K562 (cell line): Measurements from ENCODE around the gene SMCO1. TPM values are rescaled to one million over a fixed set of nuclear protein-coding genes. Genes with fewer than 3 reads are reported as not detected.

Source experiments
- BRCA1 ChIP-seq, 2 experiments: fragments of 450-650 bp in 1 of 2; sonication (generic) in 1 of 2; formaldehyde crosslinking in 1 of 2; IDR thresholded peaks; 2 replicates each; pipeline versions ENCODE4 v1.5.0 to v1.6.1; 2017 to 2020; ENCODE audit warnings: mild to moderate bottlenecking in 1 of 2, missing genetic modification reagents in 1 of 2
- CREM ChIP-seq: IDR thresholded peaks from 2 replicates; pipeline ENCODE4 v1.6.1; 2014; ENCODE audit warnings: antibody characterized with exemption, low read depth
- IRF2 ChIP-seq: sonication (generic); formaldehyde crosslinking; IDR thresholded peaks from 2 replicates; pipeline ENCODE4 v1.8.1; 2022; ENCODE audit warnings: mild to moderate bottlenecking, missing genetic modification reagents
- MEIS2 ChIP-seq: fragments of 450-650 bp; IDR thresholded peaks from 2 replicates; pipeline ENCODE4 v1.6.1; 2014; ENCODE audit warnings: mild to moderate bottlenecking; ENCODE audit not compliant: partially characterized antibody
- NELFE ChIP-seq: IDR thresholded peaks from 2 replicates; pipeline ENCODE4 v1.6.1; 2011; ENCODE audit warnings: mild to moderate bottlenecking; ENCODE audit not compliant: insufficient read depth, insufficient read length
- RB1 ChIP-seq: fragments of 450-650 bp; IDR thresholded peaks from 2 replicates; pipeline ENCODE4 v1.6.1; 2017; ENCODE audit warnings: low read depth, mild to moderate bottlenecking
- ZNF274 ChIP-seq: IDR thresholded peaks from 2 replicates; pipeline ENCODE4 v1.6.1; 2011; ENCODE audit warnings: low read depth, mild to moderate bottlenecking, low read length, moderate library complexity, borderline replicate concordance
- ZNF76 ChIP-seq: fragments of 250-450 bp; sonication (Bioruptor Pico); IDR thresholded peaks from 2 replicates; pipeline ENCODE4 v1.4.0; 2020; ENCODE audit warnings: mild to moderate bottlenecking, moderate library complexity, borderline replicate concordance
- polyA plus RNA-seq, 8 experiments: library from polyadenylated mRNA; depleted of rRNA in 4 of 8; stranded (reverse) in 5 of 8; unstranded in 3 of 8; fragments of >200 nt; fragmentation: Nextera tagmentation in 2 of 8; fragmentation: Illumina TruSeq in 1 of 8; extraction: Ambion mirVana in 2 of 8; extraction: Trizol in 1 of 8; gene quantifications; 2 replicates each; pipeline versions ENCODE4 v1.2.1 to v1.2.3, GENCODE V29; 2011 to 2014; ENCODE audit warnings: inconsistent platforms in 1 of 8, missing spikeins in 1 of 8
- total RNA-seq, 7 experiments: library from RNA; depleted of rRNA in 6 of 7; stranded (reverse); fragments of >200 nt in 6 of 7; fragmentation: Illumina TruSeq in 2 of 7; extraction: Trizol in 2 of 7; gene quantifications; 2 replicates each; pipeline versions ENCODE4 v1.2.1 to v1.2.3, GENCODE V29; 2011 to 2021; ENCODE audit warnings: low replicate concordance in 1 of 7
- TF ChIP-seq, protein P1 (sequence below): fragments of 200-400 bp; formaldehyde crosslinking; IDR thresholded peaks from 2 replicates; pipeline ENCODE4 v1.6.1; 2017; ENCODE audit warnings: mild to moderate bottlenecking, low read depth, low read length, moderate library complexity
- TF ChIP-seq, protein P2 (sequence below): sonication (generic); formaldehyde crosslinking; IDR thresholded peaks from 2 replicates; pipeline ENCODE4 v1.8.1; 2023; ENCODE audit warnings: mild to moderate bottlenecking, missing genetic modification reagents
- TF ChIP-seq, protein P3 (sequence below): fragments of 250-450 bp; sonication (Bioruptor Pico); IDR thresholded peaks from 2 replicates; pipeline ENCODE4 v1.5.0; 2021; ENCODE audit warnings: mild to moderate bottlenecking, moderate library complexity
- TF ChIP-seq, protein P4 (sequence below), 3 experiments: fragments of 200-800 bp in 1 of 3; sonication (Bioruptor generic) in 1 of 3; sonication (generic) in 1 of 3; formaldehyde crosslinking in 1 of 3; IDR thresholded peaks; 2 replicates each; pipeline versions ENCODE4 v1.6.1 to v1.8.0; 2016 to 2022; ENCODE audit warnings: mild to moderate bottlenecking in 2 of 3, missing compliant biosample characterization in 2 of 3, missing genetic modification characterization in 2 of 3, missing genetic modification reagents in 1 of 3
- TF ChIP-seq, protein P5 (sequence below): sonication (generic); formaldehyde crosslinking; IDR thresholded peaks from 2 replicates; pipeline ENCODE4 v1.8.0; 2022; ENCODE audit warnings: mild to moderate bottlenecking, missing genetic modification reagents

Gene SMCO1
- total and polyA plus RNA-seq, 9 of the 15 experiments (the other 6 are each of a cell fraction or from before 2014, with no cell fraction given) = 0.05 to 0.35 (median 0.12) TPM; not detected in 5

DNA sequence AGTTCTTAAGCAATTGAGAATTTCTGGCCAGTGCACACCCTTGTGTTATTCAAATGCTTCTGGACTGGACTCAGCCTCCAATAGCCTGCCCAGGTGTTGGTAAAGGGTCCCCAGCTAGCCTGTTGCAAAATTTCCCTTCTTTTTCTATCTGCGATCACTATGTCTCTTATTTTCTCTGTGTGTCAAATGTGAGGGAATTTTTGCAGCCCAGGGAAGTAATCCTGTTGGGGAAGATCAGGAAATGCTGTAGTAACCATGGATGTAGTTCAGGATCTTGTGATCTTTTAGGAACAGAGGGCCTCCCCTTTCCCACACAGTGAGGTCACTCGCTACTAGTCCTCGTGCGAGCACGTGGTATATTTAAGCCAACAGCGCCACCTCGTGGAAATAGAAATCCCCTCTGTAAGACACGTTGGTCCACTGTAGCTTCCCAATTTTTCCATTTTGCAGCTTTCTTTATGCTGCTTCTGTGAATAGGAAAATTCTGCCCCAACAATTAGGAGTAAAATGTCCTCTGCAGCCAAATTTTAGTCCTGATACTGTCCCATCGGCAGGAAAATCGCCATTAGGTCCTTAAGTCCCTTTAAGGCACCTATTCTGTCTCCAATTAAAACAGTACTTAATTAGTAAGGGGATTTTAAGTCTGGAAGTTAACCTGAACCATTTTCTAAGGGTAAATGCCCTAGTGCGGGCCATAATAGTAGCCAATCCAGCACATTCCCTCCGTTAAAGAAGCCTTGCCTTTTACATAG lies 4.0 kb upstream of the SMCO1 start (continued):
- TF ChIP-seq NELFE (no peak), ZNF76 (no peak), RB1 (no peak), BRCA1 (IDR thresholded peaks at IDR 0.05) (no peak), BRCA1 (CRISPR knock-in tag; IDR thresholded peaks at IDR 0.05) (no peak), ZNF274 (no peak), CREM (peak; percentile 89), MEIS2 (no peak), IRF2 (CRISPR knock-in tag) (no peak)
- TF ChIP-seq, protein P1, sequence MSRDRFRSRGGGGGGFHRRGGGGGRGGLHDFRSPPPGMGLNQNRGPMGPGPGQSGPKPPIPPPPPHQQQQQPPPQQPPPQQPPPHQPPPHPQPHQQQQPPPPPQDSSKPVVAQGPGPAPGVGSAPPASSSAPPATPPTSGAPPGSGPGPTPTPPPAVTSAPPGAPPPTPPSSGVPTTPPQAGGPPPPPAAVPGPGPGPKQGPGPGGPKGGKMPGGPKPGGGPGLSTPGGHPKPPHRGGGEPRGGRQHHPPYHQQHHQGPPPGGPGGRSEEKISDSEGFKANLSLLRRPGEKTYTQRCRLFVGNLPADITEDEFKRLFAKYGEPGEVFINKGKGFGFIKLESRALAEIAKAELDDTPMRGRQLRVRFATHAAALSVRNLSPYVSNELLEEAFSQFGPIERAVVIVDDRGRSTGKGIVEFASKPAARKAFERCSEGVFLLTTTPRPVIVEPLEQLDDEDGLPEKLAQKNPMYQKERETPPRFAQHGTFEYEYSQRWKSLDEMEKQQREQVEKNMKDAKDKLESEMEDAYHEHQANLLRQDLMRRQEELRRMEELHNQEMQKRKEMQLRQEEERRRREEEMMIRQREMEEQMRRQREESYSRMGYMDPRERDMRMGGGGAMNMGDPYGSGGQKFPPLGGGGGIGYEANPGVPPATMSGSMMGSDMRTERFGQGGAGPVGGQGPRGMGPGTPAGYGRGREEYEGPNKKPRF = no peak
- TF ChIP-seq, protein P2, sequence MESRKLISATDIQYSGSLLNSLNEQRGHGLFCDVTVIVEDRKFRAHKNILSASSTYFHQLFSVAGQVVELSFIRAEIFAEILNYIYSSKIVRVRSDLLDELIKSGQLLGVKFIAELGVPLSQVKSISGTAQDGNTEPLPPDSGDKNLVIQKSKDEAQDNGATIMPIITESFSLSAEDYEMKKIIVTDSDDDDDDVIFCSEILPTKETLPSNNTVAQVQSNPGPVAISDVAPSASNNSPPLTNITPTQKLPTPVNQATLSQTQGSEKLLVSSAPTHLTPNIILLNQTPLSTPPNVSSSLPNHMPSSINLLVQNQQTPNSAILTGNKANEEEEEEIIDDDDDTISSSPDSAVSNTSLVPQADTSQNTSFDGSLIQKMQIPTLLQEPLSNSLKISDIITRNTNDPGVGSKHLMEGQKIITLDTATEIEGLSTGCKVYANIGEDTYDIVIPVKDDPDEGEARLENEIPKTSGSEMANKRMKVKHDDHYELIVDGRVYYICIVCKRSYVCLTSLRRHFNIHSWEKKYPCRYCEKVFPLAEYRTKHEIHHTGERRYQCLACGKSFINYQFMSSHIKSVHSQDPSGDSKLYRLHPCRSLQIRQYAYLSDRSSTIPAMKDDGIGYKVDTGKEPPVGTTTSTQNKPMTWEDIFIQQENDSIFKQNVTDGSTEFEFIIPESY (CRISPR knock-in tag) = peak; percentile 64
- TF ChIP-seq, protein P3, sequence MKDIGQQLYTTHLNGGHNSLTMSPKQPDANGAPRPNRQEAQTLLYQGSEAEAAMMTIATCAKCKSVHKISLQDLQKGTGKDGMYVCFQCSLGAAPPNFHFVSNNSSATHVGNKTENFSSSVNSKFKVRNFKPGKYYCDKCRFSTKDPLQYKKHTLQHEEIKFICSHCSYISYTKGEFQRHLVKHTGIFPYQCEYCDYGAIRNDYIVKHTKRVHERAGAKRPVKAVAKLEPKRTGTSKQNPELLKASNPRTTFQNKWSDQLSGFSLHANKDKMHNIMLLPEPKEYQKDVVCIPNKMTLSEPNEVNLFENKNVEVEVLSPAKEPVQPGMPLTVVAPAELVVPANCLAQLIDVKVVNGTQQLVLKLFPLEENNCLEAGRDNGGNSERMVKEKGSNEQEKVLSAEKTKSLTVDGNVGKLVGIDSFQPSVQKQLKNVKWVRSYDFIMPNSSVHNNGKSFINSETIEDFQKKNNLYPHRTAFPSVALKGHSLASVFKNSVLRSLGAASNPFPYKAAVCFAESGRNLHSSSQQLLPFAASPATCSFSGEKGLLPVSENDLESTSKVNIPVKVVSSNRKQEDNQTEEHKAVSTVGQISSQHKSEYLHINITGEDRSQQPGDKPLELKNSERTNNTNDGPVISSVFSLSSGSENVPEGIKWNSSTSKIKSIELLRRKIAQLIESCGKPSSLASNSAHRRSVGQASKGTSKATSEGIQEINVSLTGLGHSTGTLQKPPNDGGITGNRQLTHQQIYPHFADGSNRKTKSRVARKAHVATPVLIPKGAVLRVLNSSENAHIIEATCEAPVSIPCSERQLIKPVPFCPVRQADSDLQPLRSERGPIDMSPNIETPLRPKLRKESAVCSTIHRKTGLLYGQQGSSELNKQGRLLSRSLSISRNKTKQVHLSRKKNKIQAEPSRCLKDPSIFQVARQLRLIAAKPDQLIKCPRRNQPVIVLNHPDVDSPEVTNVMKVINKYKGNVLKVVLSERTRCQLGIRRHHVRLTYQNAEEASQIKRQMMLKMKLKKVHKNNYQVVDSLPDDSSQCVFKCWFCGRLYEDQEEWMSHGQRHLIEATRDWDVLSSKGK (CRISPR knock-in tag) = no peak
- TF ChIP-seq, protein P4, sequence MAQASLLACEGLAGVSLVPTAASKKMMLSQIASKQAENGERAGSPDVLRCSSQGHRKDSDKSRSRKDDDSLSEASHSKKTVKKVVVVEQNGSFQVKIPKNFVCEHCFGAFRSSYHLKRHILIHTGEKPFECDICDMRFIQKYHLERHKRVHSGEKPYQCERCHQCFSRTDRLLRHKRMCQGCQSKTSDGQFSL (CRISPR knock-in tag; IDR thresholded peaks at IDR 0.05) = 0 out of 2 replicates have a peak, but pooled peaks have one; percentile 33
- TF ChIP-seq, protein P4 (tag; IDR thresholded peaks at IDR 0.05) = 0 out of 4 replicates have a peak, but pooled peaks of 1 of the 2 experiments have one; percentile 12
- TF ChIP-seq, protein P5, sequence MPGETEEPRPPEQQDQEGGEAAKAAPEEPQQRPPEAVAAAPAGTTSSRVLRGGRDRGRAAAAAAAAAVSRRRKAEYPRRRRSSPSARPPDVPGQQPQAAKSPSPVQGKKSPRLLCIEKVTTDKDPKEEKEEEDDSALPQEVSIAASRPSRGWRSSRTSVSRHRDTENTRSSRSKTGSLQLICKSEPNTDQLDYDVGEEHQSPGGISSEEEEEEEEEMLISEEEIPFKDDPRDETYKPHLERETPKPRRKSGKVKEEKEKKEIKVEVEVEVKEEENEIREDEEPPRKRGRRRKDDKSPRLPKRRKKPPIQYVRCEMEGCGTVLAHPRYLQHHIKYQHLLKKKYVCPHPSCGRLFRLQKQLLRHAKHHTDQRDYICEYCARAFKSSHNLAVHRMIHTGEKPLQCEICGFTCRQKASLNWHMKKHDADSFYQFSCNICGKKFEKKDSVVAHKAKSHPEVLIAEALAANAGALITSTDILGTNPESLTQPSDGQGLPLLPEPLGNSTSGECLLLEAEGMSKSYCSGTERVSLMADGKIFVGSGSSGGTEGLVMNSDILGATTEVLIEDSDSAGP (CRISPR knock-in tag) = no peak
